ENCODE results near the gene DUT. TPM values are rescaled to one million over a fixed set of nuclear protein-coding genes. Genes with fewer than 3 reads are reported as not detected.

DUT gene
- total RNA-seq, 4 donors from 2014 or later = 50.3 to 131 (median 81.9) TPM

- DNase-seq (ENCODE audit: low spot score) (no peak), ATAC-seq (ENCODE audit: low FRiP score) (no peak)
- TF ChIP-seq, protein P1, sequence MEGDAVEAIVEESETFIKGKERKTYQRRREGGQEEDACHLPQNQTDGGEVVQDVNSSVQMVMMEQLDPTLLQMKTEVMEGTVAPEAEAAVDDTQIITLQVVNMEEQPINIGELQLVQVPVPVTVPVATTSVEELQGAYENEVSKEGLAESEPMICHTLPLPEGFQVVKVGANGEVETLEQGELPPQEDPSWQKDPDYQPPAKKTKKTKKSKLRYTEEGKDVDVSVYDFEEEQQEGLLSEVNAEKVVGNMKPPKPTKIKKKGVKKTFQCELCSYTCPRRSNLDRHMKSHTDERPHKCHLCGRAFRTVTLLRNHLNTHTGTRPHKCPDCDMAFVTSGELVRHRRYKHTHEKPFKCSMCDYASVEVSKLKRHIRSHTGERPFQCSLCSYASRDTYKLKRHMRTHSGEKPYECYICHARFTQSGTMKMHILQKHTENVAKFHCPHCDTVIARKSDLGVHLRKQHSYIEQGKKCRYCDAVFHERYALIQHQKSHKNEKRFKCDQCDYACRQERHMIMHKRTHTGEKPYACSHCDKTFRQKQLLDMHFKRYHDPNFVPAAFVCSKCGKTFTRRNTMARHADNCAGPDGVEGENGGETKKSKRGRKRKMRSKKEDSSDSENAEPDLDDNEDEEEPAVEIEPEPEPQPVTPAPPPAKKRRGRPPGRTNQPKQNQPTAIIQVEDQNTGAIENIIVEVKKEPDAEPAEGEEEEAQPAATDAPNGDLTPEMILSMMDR (IDR thresholded peaks at IDR 0.05) = no peak
Measured at GRCh38 chr15:48365575-48365974, 34.3 kb downstream of the DUT start.

- TF ChIP-seq, protein P1 (IDR thresholded peaks at IDR 0.05) = no peak
- no peak for ATAC-seq (ENCODE audit: low FRiP score)
- no peak for DNase-seq (ENCODE audit: low spot score)
Measured at GRCh38 chr15:48366584-48367312, 35.5 kb downstream of the DUT start.

- ATAC-seq (ENCODE audit: low FRiP score) = no peak
- TF ChIP-seq, protein P1 (IDR thresholded peaks at IDR 0.05) = no peak
- DNase-seq (ENCODE audit: low spot score) = no peak
Measured at GRCh38 chr15:48367483-48367882, 36.3 kb downstream of the DUT start.

- DNase-seq (ENCODE audit: low spot score) = no peak
- ATAC-seq (ENCODE audit: low FRiP score) = no peak
- TF ChIP-seq, protein P1 (IDR thresholded peaks at IDR 0.05) = no peak
Measured at GRCh38 chr15:48370460-48370859, 39.2 kb downstream of the DUT start.

DNA sequence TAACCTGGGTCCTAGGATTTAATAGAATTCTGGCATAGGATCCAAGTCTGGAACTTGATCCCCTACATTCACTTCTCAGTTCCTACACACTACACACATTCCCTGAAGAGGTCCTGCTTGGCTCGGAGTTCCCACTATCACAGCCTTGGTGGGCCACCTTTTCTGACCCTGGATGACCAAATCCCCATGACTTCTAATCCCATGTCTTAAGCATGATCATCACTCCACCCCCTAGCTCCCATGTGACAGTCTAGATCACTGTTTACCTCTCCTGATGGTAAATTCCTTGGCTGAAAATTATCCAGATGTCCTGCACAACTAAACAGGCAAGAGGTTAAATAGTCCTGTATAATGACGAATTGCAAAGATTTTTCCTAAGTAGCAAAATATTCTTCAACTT, 40.3 kb downstream of the DUT start:
- TF ChIP-seq, protein P1 (IDR thresholded peaks at IDR 0.05) = no peak
- DNase-seq (ENCODE audit: low spot score) = no peak
- ATAC-seq (ENCODE audit: low FRiP score) = no peak

DNA sequence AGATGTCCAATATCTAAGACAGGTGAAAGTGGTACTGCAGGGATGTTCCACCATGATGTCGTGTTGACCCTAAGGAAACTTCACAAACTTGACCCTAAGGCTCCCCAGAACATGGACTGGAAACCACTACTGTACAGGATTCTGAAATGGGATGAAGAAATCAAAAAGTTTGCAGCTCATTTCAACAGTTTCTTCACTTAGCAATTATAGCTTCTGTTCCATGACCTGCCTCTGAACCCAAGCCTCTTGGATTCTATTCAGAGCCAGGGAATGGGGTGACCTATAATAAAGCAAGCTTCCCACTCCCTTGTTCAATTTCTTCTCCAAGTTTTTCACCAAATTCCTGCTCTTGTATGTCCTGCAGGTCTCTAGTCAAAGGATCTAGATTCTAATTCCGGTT, 40.7 kb downstream of the DUT start:
- DNase-seq (ENCODE audit: low spot score) = no peak
- ATAC-seq (ENCODE audit: low FRiP score) = no peak
- TF ChIP-seq, protein P1 (IDR thresholded peaks at IDR 0.05) = no peak

GRCh38 chr15:48373821-48374451, 42.7 kb downstream of the DUT start:
- TF ChIP-seq, protein P1 (IDR thresholded peaks at IDR 0.05) = no peak
- ATAC-seq (ENCODE audit: low FRiP score) (peak; percentile 93), DNase-seq (ENCODE audit: low spot score) (no peak)
